Osteocyte (in vitro differentiated cells): ENCODE measurements around the gene EFHB. TPM values are rescaled to one million over a fixed set of nuclear protein-coding genes. Genes with fewer than 3 reads are reported as not detected.

Experiments used
- DNase-seq: peaks from one replicate; pipeline ENCODE4 v3.0.0; 2021; ENCODE audit warnings: mixed read lengths; ENCODE audit not compliant: unreplicated experiment; ENCODE audit errors: extremely low spot score
- H3K27ac Mint-ChIP-seq: one replicate; pipeline ENCODE4 v1.8.0; 2021; ENCODE audit warnings: mild to moderate bottlenecking, mixed read lengths; ENCODE audit not compliant: unreplicated experiment
- H3K27me3 Mint-ChIP-seq: one replicate; pipeline ENCODE4 v1.8.0; 2021; ENCODE audit warnings: mixed read lengths; ENCODE audit not compliant: unreplicated experiment
- H3K36me3 Mint-ChIP-seq: one replicate; pipeline ENCODE4 v1.8.0; 2021; ENCODE audit warnings: mixed read lengths; ENCODE audit not compliant: unreplicated experiment
- H3K4me1 Mint-ChIP-seq: one replicate; pipeline ENCODE4 v1.8.0; 2021; ENCODE audit warnings: mixed read lengths; ENCODE audit not compliant: unreplicated experiment
- H3K4me3 Mint-ChIP-seq: one replicate; pipeline ENCODE4 v1.8.0; 2021; ENCODE audit warnings: mild to moderate bottlenecking, moderate library complexity, mixed read lengths; ENCODE audit not compliant: unreplicated experiment
- H3K9me3 Mint-ChIP-seq: one replicate; pipeline ENCODE4 v1.8.0; 2021; ENCODE audit warnings: mixed read lengths; ENCODE audit not compliant: unreplicated experiment
- CTCF ChIP-seq: fragments of 200-600 bp; sonication (generic); IDR thresholded peaks from 2 replicates; pipeline ENCODE4 v1.5.0; 2021; ENCODE audit warnings: antibody characterized with exemption, mild to moderate bottlenecking, moderate library complexity
- total RNA-seq: library from RNA; stranded (reverse); gene quantifications from 2 replicates; pipeline ENCODE4 v1.2.1, GENCODE V29; 2021

The EFHB gene
- total RNA-seq, 1 donor from 2014 or later: 1.8 TPM

- no peak overlapping the region for H3K27ac Mint-ChIP-seq
- no peaks in the 10 kb centered on the region for H3K4me1 Mint-ChIP-seq
- no peak for DNase-seq
- no peak overlapping the region for H3K4me3 Mint-ChIP-seq
- H3K36me3 Mint-ChIP-seq: no peaks in the 10 kb centered on the region
- H3K9me3 Mint-ChIP-seq: no peaks in the 10 kb centered on the region
- TF ChIP-seq CTCF: no peak
- H3K27me3 Mint-ChIP-seq: peaks cover 8% of the 10 kb centered on the region
Measured at GRCh38 chr3:19931767-19932188, 2.2 kb downstream of the EFHB start.

- H3K27me3 Mint-ChIP-seq: peaks cover 8% of the 10 kb centered on the region
- DNase-seq: no peak
- H3K4me1 Mint-ChIP-seq: no peaks in the 10 kb centered on the region
- TF ChIP-seq CTCF: no peak
- no peak overlapping the region for H3K27ac Mint-ChIP-seq
- H3K4me3 Mint-ChIP-seq: no peak overlapping the region
- H3K36me3 Mint-ChIP-seq: no peaks in the 10 kb centered on the region
- H3K9me3 Mint-ChIP-seq: no peaks in the 10 kb centered on the region
Measured at GRCh38 chr3:19931180-19931692, 2.8 kb downstream of the EFHB start.

GRCh38 chr3:19920401-19921080 is 13.5 kb downstream of the EFHB start:
- DNase-seq: no peak
- no peaks in the 10 kb centered on the region for H3K36me3 Mint-ChIP-seq
- no peak overlapping the region for H3K4me3 Mint-ChIP-seq
- no peak overlapping the region for H3K27ac Mint-ChIP-seq
- no peaks in the 10 kb centered on the region for H3K9me3 Mint-ChIP-seq
- no peaks in the 10 kb centered on the region for H3K4me1 Mint-ChIP-seq
- TF ChIP-seq CTCF: no peak
- peaks cover 3% of the 10 kb centered on the region for H3K27me3 Mint-ChIP-seq

GRCh38 chr3:19917167-19917566 is 16.9 kb downstream of the EFHB start:
- H3K4me3 Mint-ChIP-seq: no peak overlapping the region
- TF ChIP-seq CTCF: no peak

GRCh38 chr3:19911452-19911851 is 22.6 kb downstream of the EFHB start:
- no peak for TF ChIP-seq CTCF
- H3K4me1 Mint-ChIP-seq: no peaks in the 10 kb centered on the region
- peaks cover 21% of the 10 kb centered on the region for H3K9me3 Mint-ChIP-seq
- no peaks in the 10 kb centered on the region for H3K27me3 Mint-ChIP-seq
- no peak overlapping the region for H3K4me3 Mint-ChIP-seq
- DNase-seq: no peak
- H3K36me3 Mint-ChIP-seq: peaks cover 7% of the 10 kb centered on the region
- H3K27ac Mint-ChIP-seq: no peak overlapping the region

More at GRCh38 chr3:19917167-19917566, 16.9 kb downstream of the EFHB start:
- H3K4me1 Mint-ChIP-seq: no peaks in the 10 kb centered on the region
- no peak overlapping the region for H3K27ac Mint-ChIP-seq
- H3K9me3 Mint-ChIP-seq: peaks cover 13% of the 10 kb centered on the region
- DNase-seq: no peak
- peaks cover 3% of the 10 kb centered on the region for H3K27me3 Mint-ChIP-seq
- H3K36me3 Mint-ChIP-seq: peaks cover 4% of the 10 kb centered on the region
